ENCODE results near the gene PSG1.
"Not testable (repeated sequence)": the region's sequence is repeated elsewhere in the genome, so short reads cannot be mapped to it uniquely, and the experiment has no call there.

The PSG1 gene

GRCh38 chr19:42831221-42832019 lies 48.1 kb downstream of the PSG1 start:
- Histone ChIP-seq H3K36me3 (ENCODE audit: insufficient read depth, low read length) (no peaks in the 10 kb centered on the region), H3K4me1 (ENCODE audit: insufficient read depth, low read length) (no peaks in the 10 kb centered on the region), H3K27me3 (ENCODE audit: insufficient read depth, low read length, poor library complexity) (no peaks in the 10 kb centered on the region), H3K79me2 (ENCODE audit: insufficient read depth, low read length) (no peaks in the 10 kb centered on the region), H3K9ac (ENCODE audit: low read depth, low read length) (no peak overlapping the region), H4K20me1 (ENCODE audit: insufficient read depth, low read length) (no peaks in the 10 kb centered on the region), H3K9me3 (ENCODE audit: insufficient read depth, low read length, severe bottlenecking) (no peaks in the 10 kb centered on the region), H3K27ac (ENCODE audit: low read length) (no peak overlapping the region), H3K4me2 (ENCODE audit: insufficient read depth, low read length) (no peak overlapping the region), H3K4me3 (ENCODE audit: low read depth in 1 of 2, low read length in 2 of 2) (no peak overlapping the region), H2AFZ (ENCODE audit: low read depth, low read length) (no peak overlapping the region)
- no peak for DNase-seq
- TF ChIP-seq CTCF (IDR thresholded peaks at IDR 0.05; ENCODE audit: borderline replicate concordance, extremely low read depth, low read length, poor library complexity, severe bottlenecking) (no peak), EZH2 (IDR thresholded peaks at IDR 0.05; ENCODE audit: borderline replicate concordance, low read depth, low read length, severe bottlenecking) (no peak)
- no peak for ATAC-seq (ENCODE audit: insufficient read depth, low read depth)

- not testable (repeated sequence) for DNase-seq
These were observed 58.1 kb downstream of the PSG1 start for GRCh38 chr19:42821306-42821977.

GRCh38 chr19:42819960-42820650 lies 59.4 kb downstream of the PSG1 start:
- not testable (repeated sequence) for H4K20me1 ChIP-seq (ENCODE audit: insufficient read depth, low read length); H3K79me2 ChIP-seq (ENCODE audit: insufficient read depth, low read length); DNase-seq; H3K4me3 ChIP-seq (ENCODE audit: low read depth in 1 of 2, low read length in 2 of 2); H3K4me2 ChIP-seq (ENCODE audit: insufficient read depth, low read length); H2AFZ ChIP-seq (ENCODE audit: low read depth, low read length); H3K27ac ChIP-seq (ENCODE audit: low read length); H3K36me3 ChIP-seq (ENCODE audit: insufficient read depth, low read length); H3K27me3 ChIP-seq (ENCODE audit: insufficient read depth, low read length, poor library complexity); H3K9me3 ChIP-seq (ENCODE audit: insufficient read depth, low read length, severe bottlenecking); H3K9ac ChIP-seq (ENCODE audit: low read depth, low read length); H3K4me1 ChIP-seq (ENCODE audit: insufficient read depth, low read length); ATAC-seq (ENCODE audit: insufficient read depth, low read depth)

More at GRCh38 chr19:42821306-42821977, 58.1 kb downstream of the PSG1 start:
- not testable (repeated sequence) for H3K36me3 ChIP-seq (ENCODE audit: insufficient read depth, low read length); H2AFZ ChIP-seq (ENCODE audit: low read depth, low read length); H3K9me3 ChIP-seq (ENCODE audit: insufficient read depth, low read length, severe bottlenecking); H3K4me2 ChIP-seq (ENCODE audit: insufficient read depth, low read length); H3K79me2 ChIP-seq (ENCODE audit: insufficient read depth, low read length); H3K27me3 ChIP-seq (ENCODE audit: insufficient read depth, low read length, poor library complexity); H3K27ac ChIP-seq (ENCODE audit: low read length); H4K20me1 ChIP-seq (ENCODE audit: insufficient read depth, low read length); H3K4me1 ChIP-seq (ENCODE audit: insufficient read depth, low read length); H3K4me3 ChIP-seq (ENCODE audit: low read depth in 1 of 2, low read length in 2 of 2); H3K9ac ChIP-seq (ENCODE audit: low read depth, low read length); ATAC-seq (ENCODE audit: insufficient read depth, low read depth)

- ATAC-seq (ENCODE audit: insufficient read depth, low read depth), result no peak
- TF ChIP-seq EZH2 (IDR thresholded peaks at IDR 0.05; ENCODE audit: borderline replicate concordance, low read depth, low read length, severe bottlenecking) (no peak), CTCF (IDR thresholded peaks at IDR 0.05; ENCODE audit: borderline replicate concordance, extremely low read depth, low read length, poor library complexity, severe bottlenecking) (no peak)
- no peak overlapping the region for H3K27ac ChIP-seq (ENCODE audit: low read length)
These were observed 62.6 kb downstream of the PSG1 start for GRCh38 chr19:42816894-42817293.

More at GRCh38 chr19:42816894-42817293, 62.6 kb downstream of the PSG1 start:
- no peak overlapping the region for H2AFZ ChIP-seq (ENCODE audit: low read depth, low read length)
- no peaks in the 10 kb centered on the region for H3K9me3 ChIP-seq (ENCODE audit: insufficient read depth, low read length, severe bottlenecking)
- no peaks in the 10 kb centered on the region for H3K79me2 ChIP-seq (ENCODE audit: insufficient read depth, low read length)
- H3K9ac ChIP-seq (ENCODE audit: low read depth, low read length), result no peak overlapping the region
- DNase-seq, result no peak
- H3K4me3 ChIP-seq (ENCODE audit: low read depth in 1 of 2, low read length in 2 of 2), result no peak overlapping the region
- no peak overlapping the region for H3K4me2 ChIP-seq (ENCODE audit: insufficient read depth, low read length)
- no peaks in the 10 kb centered on the region for H3K27me3 ChIP-seq (ENCODE audit: insufficient read depth, low read length, poor library complexity)
- H4K20me1 ChIP-seq (ENCODE audit: insufficient read depth, low read length), result no peaks in the 10 kb centered on the region
- no peaks in the 10 kb centered on the region for H3K36me3 ChIP-seq (ENCODE audit: insufficient read depth, low read length)
- no peaks in the 10 kb centered on the region for H3K4me1 ChIP-seq (ENCODE audit: insufficient read depth, low read length)

All from DND-41 (cell line).